Spinal cord (tissue), 10 donors: ENCODE results near the gene PIP4K2C. TPM values are rescaled to one million over a fixed set of nuclear protein-coding genes. Genes with fewer than 3 reads are reported as not detected.

Experiments
- DNase-seq, 6 donors: peaks; one replicate each; pipeline versions ENCODE4 v3.0.0 to v3.0.0-alpha.2; 2013 to 2015; ENCODE audit warnings: low spot score in 6 of 6, low read depth in 4 of 6
- H3K27ac ChIP-seq: one replicate; pipeline ENCODE4 v1.5.1; 2013; ENCODE audit warnings: low read depth, low read length, control low read depth
- H3K27me3 ChIP-seq: one replicate; pipeline ENCODE4 v1.6.1; 2013; ENCODE audit warnings: low read length; ENCODE audit not compliant: control insufficient read depth, insufficient read depth
- H3K36me3 ChIP-seq: one replicate; pipeline ENCODE4 v1.6.1; 2013; ENCODE audit warnings: low read length; ENCODE audit not compliant: control insufficient read depth, insufficient read depth
- H3K4me1 ChIP-seq: one replicate; pipeline ENCODE4 v1.6.1; 2013; ENCODE audit warnings: low read length; ENCODE audit not compliant: control insufficient read depth, insufficient read depth
- H3K4me3 ChIP-seq: one replicate; pipeline ENCODE4 v1.5.1; 2013; ENCODE audit warnings: low read depth, low read length, control low read depth
- H3K9me3 ChIP-seq: one replicate; pipeline ENCODE4 v1.6.1; 2013; ENCODE audit warnings: low read length; ENCODE audit not compliant: control insufficient read depth, insufficient read depth
- WGBS: methylation state at CpG from one replicate; pipeline ENCODE4 v1.1.5; 2013; ENCODE audit warnings: missing lambda C conversion rate; ENCODE audit not compliant: insufficient coverage; 5-methylcytosine and 5-hydroxymethylcytosine counted together
- long read RNA-seq, 4 donors: transcript quantifications; one replicate each; lab custom pipeline, GENCODE V29; 2026
- polyA plus RNA-seq, 2 donors: library from polyadenylated mRNA; unstranded; fragments of 120-200 nt; gene quantifications; one replicate each; pipeline ENCODE4 v1.2.1, GENCODE V29; 2013; ENCODE audit not compliant: insufficient read length in 2 of 2
- total RNA-seq, 2 donors: library from RNA; depleted of rRNA in 1 of 2; stranded (reverse); fragments of 120-200 nt in 1 of 2; fragments of >200 nt in 1 of 2; gene quantifications; one replicate each; pipeline versions ENCODE4 v1.2.3 to v1.2.4, GENCODE V29; 2013 to 2014
- donor health status: healthy.

The PIP4K2C gene
- 10 to 100 TPM; 12.5 to 19.9 TPM for total RNA-seq
- polyA plus RNA-seq, result 10 to 100 TPM; 19.0 to 20.7 TPM
- long read RNA-seq, donor 1, partial matches to known transcripts, result 0 of 1 reads
- long read RNA-seq, donor 1, other reads (novel, unspliced or antisense), result 0 of 1 reads
- long read RNA-seq, donor 2, result 0 reads
- long read RNA-seq, donor 3, result 0 reads
- long read RNA-seq, donor 4, partial matches to known transcripts, result 0 of 2 reads
- long read RNA-seq, donor 4, other reads (novel, unspliced or antisense), result 0 of 2 reads

GRCh38 chr12:57590864-57591781, at the start of gene PIP4K2C:
TSS of gene PIP4K2C (plus strand) at chr12:57591192. CDS start at chr12:57591290, 98 bp downstream.
- peak within 1 kb of the TSS; percentile 22 for H3K27ac ChIP-seq
- no peaks in the 10 kb centered on the region for H3K27me3 ChIP-seq
- under 1% methylated on average over 65 of the region's 69 CpGs for WGBS
- peaks cover 15% of the 10 kb centered on the region for H3K4me1 ChIP-seq
- H3K9me3 ChIP-seq, result no peaks in the 10 kb centered on the region
- peak in 3 of 6 donors; percentile 56 to 92 (median 84) for DNase-seq
- peak within 1 kb of the TSS; percentile 87 for H3K4me3 ChIP-seq
- H3K36me3 ChIP-seq, result peaks cover 17% of the 10 kb centered on the region

- H3K27ac ChIP-seq, result no peak overlapping the region
- no peak for DNase-seq
- H3K9me3 ChIP-seq, result no peaks in the 10 kb centered on the region
- peaks cover 11% of the 10 kb centered on the region for H3K4me1 ChIP-seq
- H3K4me3 ChIP-seq, result no peak overlapping the region
- H3K36me3 ChIP-seq, result peaks cover 32% of the 10 kb centered on the region
- no CpG with 5 or more reads among the region's 2 CpGs for WGBS
- H3K27me3 ChIP-seq, result no peaks in the 10 kb centered on the region
These were observed 49.3 kb upstream of the PIP4K2C start for GRCh38 chr12:57541717-57542116.

- Histone ChIP-seq H3K4me3 (no peak overlapping the region), H3K4me1 (peaks cover 11% of the 10 kb centered on the region), H3K27me3 (peaks cover under 1% of the 10 kb centered on the region), H3K27ac (no peak overlapping the region), H3K9me3 (no peaks in the 10 kb centered on the region), H3K36me3 (peaks cover 14% of the 10 kb centered on the region)
- 59% methylated on average over 2 of the region's 2 CpGs for WGBS
- peak in 2 of 6 donors; percentile 44 to 62 for DNase-seq
These were observed 47.4 kb upstream of the PIP4K2C start for GRCh38 chr12:57543581-57543980.

GRCh38 chr12:57545809-57546437, 45.1 kb upstream of the PIP4K2C start:
- Histone ChIP-seq H3K36me3 (peaks cover 6% of the 10 kb centered on the region), H3K27ac (no peak overlapping the region), H3K27me3 (peaks cover 9% of the 10 kb centered on the region), H3K9me3 (no peaks in the 10 kb centered on the region), H3K4me1 (peaks cover 23% of the 10 kb centered on the region), H3K4me3 (peak overlapping the region; percentile 99)
- DNase-seq, result no peak
- 74% methylated on average over 8 of the region's 15 CpGs for WGBS

- peaks cover 27% of the 10 kb centered on the region for H3K4me1 ChIP-seq
These were observed 44.3 kb upstream of the PIP4K2C start, which contains the start of gene DCTN2 for GRCh38 chr12:57546438-57547287. TSS of gene DCTN2 (minus strand) at chr12:57547192. CDS start at chr12:57547063, 129 bp downstream.

GRCh38 chr12:57547288-57548012, 43.5 kb upstream of the PIP4K2C start:
- no peak overlapping the region for H3K27ac ChIP-seq
- peaks cover 9% of the 10 kb centered on the region for H3K27me3 ChIP-seq

More at GRCh38 chr12:57546438-57547287, 44.3 kb upstream of the PIP4K2C start, which contains the start of gene DCTN2:
- peak; percentile 84 to 99 (median 92) for DNase-seq
- under 1% methylated on average over 56 of the region's 56 CpGs for WGBS
- peaks cover under 1% of the 10 kb centered on the region for H3K36me3 ChIP-seq
- peak within 1 kb of the TSS; percentile 99 for H3K4me3 ChIP-seq
- peaks cover 9% of the 10 kb centered on the region for H3K27me3 ChIP-seq
- peak within 1 kb of the TSS; percentile 76 for H3K27ac ChIP-seq
- no peaks in the 10 kb centered on the region for H3K9me3 ChIP-seq

GRCh38 chr12:57548013-57548315, 43.0 kb upstream of the PIP4K2C start:
- Histone ChIP-seq H3K27me3 (peaks cover 9% of the 10 kb centered on the region), H3K4me3 (no peak overlapping the region), H3K27ac (no peak overlapping the region), H3K9me3 (no peaks in the 10 kb centered on the region), H3K36me3 (no peaks in the 10 kb centered on the region), H3K4me1 (peaks cover 40% of the 10 kb centered on the region)
- DNase-seq, result no peak
- WGBS, result no CpG with 5 or more reads among the region's 2 CpGs

More at GRCh38 chr12:57547288-57548012, 43.5 kb upstream of the PIP4K2C start:
- 0% methylated on average over 1 of the region's 9 CpGs for WGBS
- Histone ChIP-seq H3K9me3 (no peaks in the 10 kb centered on the region), H3K36me3 (no peaks in the 10 kb centered on the region), H3K4me3 (peak overlapping the region; percentile 99), H3K4me1 (peaks cover 35% of the 10 kb centered on the region)
- no peak for DNase-seq

GRCh38 chr12:57548488-57548887, 42.5 kb upstream of the PIP4K2C start:
- WGBS, result no CpG with 5 or more reads among the region's 2 CpGs
- H3K4me1 ChIP-seq, result peaks cover 45% of the 10 kb centered on the region
- no peaks in the 10 kb centered on the region for H3K9me3 ChIP-seq
- H3K27me3 ChIP-seq, result peaks cover 9% of the 10 kb centered on the region
- no peak overlapping the region for H3K4me3 ChIP-seq
- H3K36me3 ChIP-seq, result no peaks in the 10 kb centered on the region
- DNase-seq, result no peak
- H3K27ac ChIP-seq, result no peak overlapping the region
